ENCODE data around the gene IGFL4.

IGFL4 gene

GRCh38 chr19:46077815-46078167 lies 37.0 kb upstream of the IGFL4 start:
- Histone ChIP-seq H3K4me3 (ENCODE audit: low read length in 2 of 2) (peak overlapping the region in 1 of 2 donors; percentile 41), H3K36me3 (ENCODE audit: control insufficient read depth in 2 of 2, insufficient read depth in 2 of 2, low read length in 2 of 2) (no peaks in the 10 kb centered on the region), H3K27me3 (ENCODE audit: control insufficient read depth in 2 of 2, insufficient read depth in 2 of 2, low read length in 2 of 2) (peaks cover 30 to 40% of the 10 kb centered on the region in 2 donors), H3K27ac (ENCODE audit: low read depth in 2 of 2, low read length in 2 of 2) (no peak overlapping the region), H3K9ac (ENCODE audit: low read depth in 1 of 2, low read length in 2 of 2) (no peak overlapping the region), H3K9me3 (ENCODE audit: control insufficient read depth in 2 of 2, low read length in 2 of 2) (no peaks in the 10 kb centered on the region), H3K4me1 (ENCODE audit: control insufficient read depth in 2 of 2, insufficient read depth in 2 of 2, low read length in 2 of 2) (peaks cover 4 to 6% of the 10 kb centered on the region in 2 donors)

- Histone ChIP-seq H3K27me3 (ENCODE audit: control insufficient read depth in 2 of 2, insufficient read depth in 2 of 2, low read length in 2 of 2) (peaks cover 30 to 38% of the 10 kb centered on the region in 2 donors), H3K36me3 (ENCODE audit: control insufficient read depth in 2 of 2, insufficient read depth in 2 of 2, low read length in 2 of 2) (no peaks in the 10 kb centered on the region), H3K9me3 (ENCODE audit: control insufficient read depth in 2 of 2, low read length in 2 of 2) (no peaks in the 10 kb centered on the region), H3K4me3 (ENCODE audit: low read length in 2 of 2) (peak overlapping the region; percentile 41 to 50), H3K4me1 (ENCODE audit: control insufficient read depth in 2 of 2, insufficient read depth in 2 of 2, low read length in 2 of 2) (peaks cover 4 to 6% of the 10 kb centered on the region in 2 donors), H3K27ac (ENCODE audit: low read depth in 2 of 2, low read length in 2 of 2) (no peak overlapping the region), H3K9ac (ENCODE audit: low read depth in 1 of 2, low read length in 2 of 2) (no peak overlapping the region)
These were observed 36.4 kb upstream of the IGFL4 start for GRCh38 chr19:46076951-46077814.

DNA sequence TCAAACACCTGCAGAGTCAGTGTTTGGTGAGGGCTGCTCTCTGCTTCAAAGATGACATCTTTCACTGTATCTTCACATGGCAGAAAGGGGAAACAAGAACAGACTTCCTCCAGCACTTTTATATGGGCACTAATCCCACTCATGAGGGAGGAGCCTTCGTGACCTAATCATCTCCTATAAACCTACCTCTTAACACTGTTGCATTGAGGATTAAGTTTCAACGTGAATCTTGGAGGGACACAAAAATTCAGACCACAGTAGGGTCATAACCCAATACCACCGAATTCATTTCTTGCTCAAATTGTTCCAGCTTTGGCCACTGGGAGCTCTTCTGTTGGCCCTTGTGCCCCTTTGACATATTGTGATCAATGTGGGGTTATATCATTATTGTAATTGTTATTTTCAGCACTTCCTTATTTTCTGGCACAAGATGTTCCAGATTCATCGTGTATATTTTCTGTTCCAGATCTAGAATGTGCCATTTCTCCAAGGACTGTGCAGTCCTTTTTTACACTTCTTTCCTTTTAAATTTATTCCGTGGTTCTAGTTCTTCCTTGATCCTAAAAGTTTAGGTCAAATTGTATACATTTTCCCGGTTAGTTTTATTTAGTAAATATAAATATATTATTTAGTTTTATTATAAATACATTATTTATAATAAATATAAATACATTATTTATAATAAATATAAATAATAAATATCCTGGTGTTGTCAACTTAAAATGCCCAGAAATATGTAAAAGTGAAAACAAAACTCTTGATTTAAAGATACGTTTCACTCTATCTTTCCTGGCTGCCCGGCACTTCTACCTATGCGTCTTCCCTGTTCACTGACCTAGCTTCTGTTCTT lies 35.5 kb upstream of the IGFL4 start:
- Histone ChIP-seq H3K4me1 (ENCODE audit: control insufficient read depth in 2 of 2, insufficient read depth in 2 of 2, low read length in 2 of 2) (peaks cover 4 to 6% of the 10 kb centered on the region in 2 donors), H3K9ac (ENCODE audit: low read depth in 1 of 2, low read length in 2 of 2) (no peak overlapping the region), H3K9me3 (ENCODE audit: control insufficient read depth in 2 of 2, low read length in 2 of 2) (no peaks in the 10 kb centered on the region), H3K4me3 (ENCODE audit: low read length in 2 of 2) (no peak overlapping the region), H3K27ac (ENCODE audit: low read depth in 2 of 2, low read length in 2 of 2) (no peak overlapping the region), H3K27me3 (ENCODE audit: control insufficient read depth in 2 of 2, insufficient read depth in 2 of 2, low read length in 2 of 2) (peaks cover 30 to 37% of the 10 kb centered on the region in 2 donors), H3K36me3 (ENCODE audit: control insufficient read depth in 2 of 2, insufficient read depth in 2 of 2, low read length in 2 of 2) (no peaks in the 10 kb centered on the region)

GRCh38 chr19:46073268-46073922 lies 32.6 kb upstream of the IGFL4 start:
- no peak overlapping the region for H3K9ac ChIP-seq (ENCODE audit: low read depth in 1 of 2, low read length in 2 of 2)
- no peaks in the 10 kb centered on the region for H3K9me3 ChIP-seq (ENCODE audit: control insufficient read depth in 2 of 2, low read length in 2 of 2)
- no peaks in the 10 kb centered on the region for H3K36me3 ChIP-seq (ENCODE audit: control insufficient read depth in 2 of 2, insufficient read depth in 2 of 2, low read length in 2 of 2)
- H3K4me3 ChIP-seq (ENCODE audit: low read length in 2 of 2) = no peak overlapping the region
- H3K27me3 ChIP-seq (ENCODE audit: control insufficient read depth in 2 of 2, insufficient read depth in 2 of 2, low read length in 2 of 2) = peaks cover 25 to 31% of the 10 kb centered on the region in 2 donors
- peaks cover 5 to 6% of the 10 kb centered on the region in 2 donors for H3K4me1 ChIP-seq (ENCODE audit: control insufficient read depth in 2 of 2, insufficient read depth in 2 of 2, low read length in 2 of 2)
- no peak overlapping the region for H3K27ac ChIP-seq (ENCODE audit: low read depth in 2 of 2, low read length in 2 of 2)

DNA sequence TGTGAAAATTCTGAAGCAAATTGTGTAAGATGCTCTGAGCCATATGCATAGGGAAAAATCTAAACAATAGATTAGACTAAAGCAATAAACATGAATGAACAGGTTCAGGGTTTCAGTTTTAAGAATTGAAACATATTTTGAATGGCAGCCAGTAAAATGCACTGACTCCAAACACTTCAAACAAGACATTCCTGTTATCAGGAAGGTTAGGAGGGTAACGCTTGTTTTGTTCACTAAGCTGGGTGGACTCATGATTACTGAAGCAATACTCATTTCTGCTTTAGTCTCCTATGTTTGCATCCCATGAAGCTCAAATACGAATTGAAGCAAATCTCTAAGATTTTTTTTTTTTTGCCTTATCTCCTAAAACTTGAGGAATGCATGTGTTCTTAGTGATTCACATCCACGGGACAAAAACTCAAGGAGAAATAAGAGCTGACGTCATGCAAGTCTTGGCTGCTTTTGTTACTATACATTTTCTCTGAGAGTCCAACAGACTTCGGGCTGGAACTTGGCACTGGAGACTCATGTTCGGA lies 29.1 kb upstream of the IGFL4 start:
- Histone ChIP-seq H3K27ac (ENCODE audit: low read depth in 2 of 2, low read length in 2 of 2) (no peak overlapping the region), H3K4me3 (ENCODE audit: low read length in 2 of 2) (no peak overlapping the region), H3K36me3 (ENCODE audit: control insufficient read depth in 2 of 2, insufficient read depth in 2 of 2, low read length in 2 of 2) (no peaks in the 10 kb centered on the region), H3K27me3 (ENCODE audit: control insufficient read depth in 2 of 2, insufficient read depth in 2 of 2, low read length in 2 of 2) (peaks cover 4 to 5% of the 10 kb centered on the region in 2 donors), H3K9ac (ENCODE audit: low read depth in 1 of 2, low read length in 2 of 2) (no peak overlapping the region), H3K4me1 (ENCODE audit: control insufficient read depth in 2 of 2, insufficient read depth in 2 of 2, low read length in 2 of 2) (peaks cover 0 to 3% of the 10 kb centered on the region in 2 donors), H3K9me3 (ENCODE audit: control insufficient read depth in 2 of 2, low read length in 2 of 2) (no peaks in the 10 kb centered on the region)

DNA sequence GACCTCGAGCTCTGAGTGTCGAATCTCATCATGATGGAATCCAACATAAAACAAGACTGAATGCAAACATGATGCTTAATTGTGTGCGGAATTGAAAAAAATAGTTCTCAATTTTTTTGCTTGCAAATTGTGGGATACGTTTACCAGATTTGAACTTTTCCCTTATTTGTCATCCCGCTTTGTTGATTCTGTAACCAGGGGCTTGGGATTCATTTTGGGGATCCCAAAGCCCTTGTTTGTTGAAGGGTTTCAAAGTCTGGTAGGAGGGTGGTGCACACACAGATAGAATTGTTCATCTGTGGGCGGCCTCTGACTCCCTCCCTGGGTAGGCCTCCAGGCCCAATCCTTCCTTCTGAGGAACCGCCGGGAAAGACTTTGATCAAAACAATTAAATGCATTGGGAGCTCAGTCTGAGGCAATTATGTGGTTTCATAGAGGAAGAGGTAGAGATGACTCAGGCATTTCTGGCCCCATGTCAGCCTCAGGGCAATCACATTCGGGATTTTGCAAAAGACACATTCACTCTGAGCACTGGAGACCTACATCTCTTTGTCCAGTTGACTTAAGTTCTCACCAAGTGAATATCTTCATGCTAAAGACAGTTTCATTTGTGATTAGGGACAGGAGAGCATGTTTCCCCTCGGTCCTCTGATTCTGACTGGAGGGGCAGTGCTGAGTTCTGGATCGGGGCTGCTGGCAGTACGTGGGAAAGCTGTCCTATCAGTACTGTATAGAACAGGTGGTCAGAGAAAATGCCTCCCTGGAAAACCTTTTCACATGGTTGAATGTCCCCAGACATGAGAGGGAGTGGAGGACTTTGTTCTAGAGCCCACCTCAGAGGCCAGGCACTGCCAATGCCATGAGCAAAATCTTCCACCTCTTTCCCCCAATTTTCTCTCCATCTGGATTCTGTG lies 27.8 kb upstream of the IGFL4 start:
- H3K36me3 ChIP-seq (ENCODE audit: control insufficient read depth in 2 of 2, insufficient read depth in 2 of 2, low read length in 2 of 2) = no peaks in the 10 kb centered on the region
- H3K27ac ChIP-seq (ENCODE audit: low read depth in 2 of 2, low read length in 2 of 2) = no peak overlapping the region
- peaks cover 0 to 3% of the 10 kb centered on the region in 2 donors for H3K4me1 ChIP-seq (ENCODE audit: control insufficient read depth in 2 of 2, insufficient read depth in 2 of 2, low read length in 2 of 2)
- no peaks in the 10 kb centered on the region for H3K9me3 ChIP-seq (ENCODE audit: control insufficient read depth in 2 of 2, low read length in 2 of 2)
- no peak overlapping the region for H3K9ac ChIP-seq (ENCODE audit: low read depth in 1 of 2, low read length in 2 of 2)
- no peak overlapping the region for H3K4me3 ChIP-seq (ENCODE audit: low read length in 2 of 2)
- H3K27me3 ChIP-seq (ENCODE audit: control insufficient read depth in 2 of 2, insufficient read depth in 2 of 2, low read length in 2 of 2) = peaks cover 0 to 2% of the 10 kb centered on the region in 2 donors

- Histone ChIP-seq H3K36me3 (ENCODE audit: control insufficient read depth in 2 of 2, insufficient read depth in 2 of 2, low read length in 2 of 2) (no peaks in the 10 kb centered on the region), H3K9ac (ENCODE audit: low read depth in 1 of 2, low read length in 2 of 2) (no peak overlapping the region), H3K4me3 (ENCODE audit: low read length in 2 of 2) (no peak overlapping the region), H3K9me3 (ENCODE audit: control insufficient read depth in 2 of 2, low read length in 2 of 2) (no peaks in the 10 kb centered on the region), H3K27ac (ENCODE audit: low read depth in 2 of 2, low read length in 2 of 2) (no peak overlapping the region), H3K4me1 (ENCODE audit: control insufficient read depth in 2 of 2, insufficient read depth in 2 of 2, low read length in 2 of 2) (peaks cover 0 to 3% of the 10 kb centered on the region in 2 donors), H3K27me3 (ENCODE audit: control insufficient read depth in 2 of 2, insufficient read depth in 2 of 2, low read length in 2 of 2) (no peaks in the 10 kb centered on the region)
These were observed 26.9 kb upstream of the IGFL4 start for GRCh38 chr19:46067691-46068090.

- no peaks in the 10 kb centered on the region for H3K27me3 ChIP-seq (ENCODE audit: control insufficient read depth in 2 of 2, insufficient read depth in 2 of 2, low read length in 2 of 2)
- H3K4me1 ChIP-seq (ENCODE audit: control insufficient read depth in 2 of 2, insufficient read depth in 2 of 2, low read length in 2 of 2) = peaks cover 0 to 3% of the 10 kb centered on the region in 2 donors
- no peaks in the 10 kb centered on the region for H3K9me3 ChIP-seq (ENCODE audit: control insufficient read depth in 2 of 2, low read length in 2 of 2)
These were observed 25.7 kb upstream of the IGFL4 start for GRCh38 chr19:46066471-46066870.

GRCh38 chr19:46065486-46066071 lies 24.8 kb upstream of the IGFL4 start:
- H3K9ac ChIP-seq (ENCODE audit: low read depth in 1 of 2, low read length in 2 of 2) = no peak overlapping the region
- no peaks in the 10 kb centered on the region for H3K9me3 ChIP-seq (ENCODE audit: control insufficient read depth in 2 of 2, low read length in 2 of 2)
- no peaks in the 10 kb centered on the region for H3K27me3 ChIP-seq (ENCODE audit: control insufficient read depth in 2 of 2, insufficient read depth in 2 of 2, low read length in 2 of 2)
- no peaks in the 10 kb centered on the region for H3K36me3 ChIP-seq (ENCODE audit: control insufficient read depth in 2 of 2, insufficient read depth in 2 of 2, low read length in 2 of 2)
- no peak overlapping the region for H3K4me3 ChIP-seq (ENCODE audit: low read length in 2 of 2)
- peaks cover 0 to 3% of the 10 kb centered on the region in 2 donors for H3K4me1 ChIP-seq (ENCODE audit: control insufficient read depth in 2 of 2, insufficient read depth in 2 of 2, low read length in 2 of 2)
- no peak overlapping the region for H3K27ac ChIP-seq (ENCODE audit: low read depth in 2 of 2, low read length in 2 of 2)

More at GRCh38 chr19:46066471-46066870, 25.7 kb upstream of the IGFL4 start:
- Histone ChIP-seq H3K36me3 (ENCODE audit: control insufficient read depth in 2 of 2, insufficient read depth in 2 of 2, low read length in 2 of 2) (no peaks in the 10 kb centered on the region), H3K4me3 (ENCODE audit: low read length in 2 of 2) (no peak overlapping the region), H3K9ac (ENCODE audit: low read depth in 1 of 2, low read length in 2 of 2) (no peak overlapping the region), H3K27ac (ENCODE audit: low read depth in 2 of 2, low read length in 2 of 2) (no peak overlapping the region)

Measured in mucosa of rectum (tissue), 2 donors.